ENCODE data around the gene CCDC182. TPM values are rescaled to one million over a fixed set of nuclear protein-coding genes. Genes with fewer than 3 reads are reported as not detected.
A peak's percentile ranks its signal among the peaks of the same experiment; 100 is the strongest.

The CCDC182 gene
- total and polyA plus RNA-seq, 2 of the 13 experiments (the other 11 are each of a cell fraction or from before 2014, with no cell fraction given), result not detected

- no peak for TF ChIP-seq ZBTB2 (CRISPR knock-in tag; IDR thresholded peaks at IDR 0.05; ENCODE audit: low read depth)
- TF ChIP-seq SNAPC2 (CRISPR knock-in tag; IDR thresholded peaks at IDR 0.05), result no peak
- TF ChIP-seq THAP8 (CRISPR knock-in tag; IDR thresholded peaks at IDR 0.05; ENCODE audit: borderline replicate concordance), result no peak
- TF ChIP-seq AHR (CRISPR knock-in tag; IDR thresholded peaks at IDR 0.05), result peak; percentile 81; the same call in 1 of the 2 replicates
- no peak for TF ChIP-seq BRF2 (CRISPR knock-in tag; IDR thresholded peaks at IDR 0.05)
- TF ChIP-seq GLI4 (CRISPR knock-in tag; IDR thresholded peaks at IDR 0.05; ENCODE audit: borderline replicate concordance), result no peak
- TF ChIP-seq HNRNPK (IDR thresholded peaks at IDR 0.05; ENCODE audit: low read depth, low read length, poor library complexity, severe bottlenecking), result peak; percentile 90
- peak; percentile 66; the same call in 1 of the 2 replicates for TF ChIP-seq PCBP1 (IDR thresholded peaks at IDR 0.05; ENCODE audit: borderline replicate concordance, low read depth, low read length)
- TF ChIP-seq CAMTA2 (CRISPR knock-in tag; IDR thresholded peaks at IDR 0.05; ENCODE audit: borderline replicate concordance), result no peak
- no peak for TF ChIP-seq THRA (CRISPR knock-in tag; IDR thresholded peaks at IDR 0.05; ENCODE audit: borderline replicate concordance)
- TF ChIP-seq ZFP36 (IDR thresholded peaks at IDR 0.05; ENCODE audit: borderline replicate concordance, low read depth, low read length, partially characterized antibody), result no peak
- no peak for TF ChIP-seq ZNF160 (CRISPR knock-in tag; IDR thresholded peaks at IDR 0.05)
- no peak for TF ChIP-seq ZNF691 (CRISPR knock-in tag; IDR thresholded peaks at IDR 0.05; ENCODE audit: borderline replicate concordance, low read depth)
- no peak for TF ChIP-seq KAT8 (CRISPR knock-in tag; IDR thresholded peaks at IDR 0.05)
- no peak for TF ChIP-seq ZNF891 (CRISPR knock-in tag; IDR thresholded peaks at IDR 0.05)
- no peak for TF ChIP-seq ZNF253 (CRISPR knock-in tag; IDR thresholded peaks at IDR 0.05; ENCODE audit: borderline replicate concordance)
- no peak for TF ChIP-seq PREB (CRISPR knock-in tag; IDR thresholded peaks at IDR 0.05)
- TF ChIP-seq ZNF597 (CRISPR knock-in tag; IDR thresholded peaks at IDR 0.05), result no peak
- no peak for TF ChIP-seq NR2F6 (IDR thresholded peaks at IDR 0.05)
- TF ChIP-seq NR2F6 (CRISPR knock-in tag; IDR thresholded peaks at IDR 0.05), result 0 out of 2 replicates have a peak, but pooled peaks have one; percentile 30
- TF ChIP-seq MED1 (CRISPR knock-in tag; IDR thresholded peaks at IDR 0.05), result no peak
- no peak for TF ChIP-seq IKZF4 (CRISPR knock-in tag; IDR thresholded peaks at IDR 0.05; ENCODE audit: borderline replicate concordance, low read depth, not compliant biosample characterization)
These were observed 38.2 kb upstream of the CCDC182 start (continued) for GRCh38 chr17:57783338-57783742.

All from HepG2 (cell line).